HEK293 (cell line): ENCODE data around the gene AURKA.

Experiments used
- CTCF ChIA-PET: fragments of 350-600 bp; formaldehyde crosslinking; extraction: SDS; loops from one replicate; lab custom pipeline; 2021; ENCODE audit warnings: antibody characterized with exemption; lab: Yijun Ruan, JAX
- POLR2A ChIA-PET: fragments of 300-600 bp; formaldehyde crosslinking; extraction: SDS; loops from one replicate; lab custom pipeline; 2020; ENCODE audit warnings: antibody characterized with exemption, inconsistent platforms; lab: Yijun Ruan, JAX
- H3K27ac ChIP-seq: fragments of 200-500 bp; sonication (Bioruptor generic); 2 replicates; pipeline ENCODE4 v1.5.1; 2014; ENCODE audit warnings: low read depth, low read length, control low read depth, inconsistent platforms; ENCODE audit errors: extremely low read depth
- H3K36me3 ChIP-seq, 2 experiments: fragments of 200-500 bp in 1 of 2; sonication (Bioruptor generic) in 1 of 2; 1 replicate in 1 of 2; 2 replicates in 1 of 2; pipeline ENCODE4 v1.5.1; 2014 to 2017; ENCODE audit warnings: inconsistent platforms in 2 of 2, low read length in 2 of 2; ENCODE audit not compliant: control insufficient read depth in 2 of 2, insufficient read depth in 1 of 2
- H3K4me1 ChIP-seq: fragments of 200-500 bp; sonication (Bioruptor generic); 2 replicates; pipeline ENCODE4 v1.5.1; 2014; ENCODE audit warnings: mild to moderate bottlenecking, low read length, inconsistent platforms; ENCODE audit not compliant: control insufficient read depth, insufficient read depth
- H3K4me3 ChIP-seq: 2 replicates; pipeline ENCODE4 v1.5.1; 2011; ENCODE audit warnings: low read depth, mild to moderate bottlenecking, control low read depth, low read length, moderate library complexity
- H3K9me3 ChIP-seq: fragments of 200-500 bp; sonication (Bioruptor generic); 2 replicates; pipeline ENCODE4 v1.5.1; 2014; ENCODE audit warnings: low read depth, low read length, inconsistent platforms; ENCODE audit not compliant: control insufficient read depth, insufficient read depth
- EGR2 ChIP-seq: fragments of 450-650 bp; formaldehyde crosslinking; IDR thresholded peaks from 2 replicates; pipeline ENCODE4 v1.5.1; 2016; ENCODE audit warnings: low read depth, missing biosample characterization, missing genetic modification characterization
- KLF8 ChIP-seq: fragments of 450-650 bp; formaldehyde crosslinking; IDR thresholded peaks from 2 replicates; pipeline ENCODE4 v1.5.1; 2016; ENCODE audit warnings: missing biosample characterization, missing genetic modification characterization
- KLF9 ChIP-seq: fragments of 450-650 bp; formaldehyde crosslinking; IDR thresholded peaks from 2 replicates; pipeline ENCODE4 v1.5.1; 2016; ENCODE audit warnings: missing biosample characterization, missing genetic modification characterization, low read depth
- SALL2 ChIP-seq: fragments of 450-650 bp; formaldehyde crosslinking; IDR thresholded peaks from 2 replicates; pipeline ENCODE4 v1.5.0; 2017; ENCODE audit warnings: missing biosample characterization, mild to moderate bottlenecking, missing genetic modification characterization, borderline replicate concordance
- ZBTB11 ChIP-seq: fragments of 450-650 bp; formaldehyde crosslinking; conservative IDR thresholded peaks from 2 replicates; pipeline ENCODE4 v1.5.1; 2016; ENCODE audit warnings: low read depth, missing biosample characterization, missing genetic modification characterization
- ZFHX2 ChIP-seq: fragments of 450-650 bp; formaldehyde crosslinking; conservative IDR thresholded peaks from 2 replicates; pipeline ENCODE4 v1.5.1; 2016; ENCODE audit warnings: missing biosample characterization, missing genetic modification characterization
- ZNF148 ChIP-seq: fragments of 450-650 bp; formaldehyde crosslinking; IDR thresholded peaks from 2 replicates; pipeline ENCODE4 v1.5.0; 2017; ENCODE audit warnings: missing biosample characterization, missing genetic modification characterization, borderline replicate concordance
- ZNF266 ChIP-seq: fragments of 450-650 bp; formaldehyde crosslinking; IDR thresholded peaks from 2 replicates; pipeline ENCODE4 v1.5.1; 2016; ENCODE audit warnings: missing biosample characterization, missing genetic modification characterization, low read depth
- ZNF521 ChIP-seq: fragments of 450-650 bp; formaldehyde crosslinking; IDR thresholded peaks from 2 replicates; pipeline ENCODE4 v1.5.1; 2017; ENCODE audit warnings: missing biosample characterization, mild to moderate bottlenecking, missing genetic modification characterization
- ZNF677 ChIP-seq: fragments of 450-650 bp; IDR thresholded peaks from 2 replicates; pipeline ENCODE4 v1.5.0; 2018; ENCODE audit warnings: missing biosample characterization, mild to moderate bottlenecking, missing genetic modification characterization, moderate library complexity
- ZNF76 ChIP-seq: fragments of 450-650 bp; formaldehyde crosslinking; IDR thresholded peaks from 2 replicates; pipeline ENCODE4; 2016; ENCODE audit warnings: low read depth, missing biosample characterization, missing genetic modification characterization, borderline replicate concordance
- ZNF830 ChIP-seq: fragments of 450-650 bp; IDR thresholded peaks from 2 replicates; pipeline ENCODE4 v1.5.0; 2018; ENCODE audit warnings: missing biosample characterization, missing genetic modification characterization, low read depth, mild to moderate bottlenecking, moderate library complexity
- TF ChIP-seq, protein P1 (sequence below): fragments of 450-650 bp; formaldehyde crosslinking; IDR thresholded peaks from 2 replicates; pipeline ENCODE4 v1.5.1; 2016; ENCODE audit warnings: missing biosample characterization, missing genetic modification characterization
- TF ChIP-seq, protein P2 (sequence below): fragments of 450-650 bp; formaldehyde crosslinking; IDR thresholded peaks from 2 replicates; pipeline ENCODE4 v1.5.1; 2016; ENCODE audit warnings: missing biosample characterization, missing genetic modification characterization
- TF ChIP-seq, protein P3 (sequence below): fragments of 450-650 bp; formaldehyde crosslinking; IDR thresholded peaks from 2 replicates; pipeline ENCODE4 v1.5.1; 2016; ENCODE audit warnings: missing biosample characterization, missing genetic modification characterization, borderline replicate concordance
- TF ChIP-seq, protein P4 (sequence below): fragments of 450-650 bp; formaldehyde crosslinking; IDR thresholded peaks from 2 replicates; pipeline ENCODE4 v1.5.1; 2016; ENCODE audit warnings: missing biosample characterization, missing genetic modification characterization, low read depth

The AURKA gene

GRCh38 chr20:56437196-56437960 lies 45.4 kb upstream of the AURKA start (continued):
- TF ChIP-seq, protein P1, sequence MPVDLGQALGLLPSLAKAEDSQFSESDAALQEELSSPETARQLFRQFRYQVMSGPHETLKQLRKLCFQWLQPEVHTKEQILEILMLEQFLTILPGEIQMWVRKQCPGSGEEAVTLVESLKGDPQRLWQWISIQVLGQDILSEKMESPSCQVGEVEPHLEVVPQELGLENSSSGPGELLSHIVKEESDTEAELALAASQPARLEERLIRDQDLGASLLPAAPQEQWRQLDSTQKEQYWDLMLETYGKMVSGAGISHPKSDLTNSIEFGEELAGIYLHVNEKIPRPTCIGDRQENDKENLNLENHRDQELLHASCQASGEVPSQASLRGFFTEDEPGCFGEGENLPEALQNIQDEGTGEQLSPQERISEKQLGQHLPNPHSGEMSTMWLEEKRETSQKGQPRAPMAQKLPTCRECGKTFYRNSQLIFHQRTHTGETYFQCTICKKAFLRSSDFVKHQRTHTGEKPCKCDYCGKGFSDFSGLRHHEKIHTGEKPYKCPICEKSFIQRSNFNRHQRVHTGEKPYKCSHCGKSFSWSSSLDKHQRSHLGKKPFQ (tag by site-specific recombination) = no peak
- no peak for TF ChIP-seq KLF9 (tag by site-specific recombination)
- TF ChIP-seq, all 188 proteins: peak for 0

DNA sequence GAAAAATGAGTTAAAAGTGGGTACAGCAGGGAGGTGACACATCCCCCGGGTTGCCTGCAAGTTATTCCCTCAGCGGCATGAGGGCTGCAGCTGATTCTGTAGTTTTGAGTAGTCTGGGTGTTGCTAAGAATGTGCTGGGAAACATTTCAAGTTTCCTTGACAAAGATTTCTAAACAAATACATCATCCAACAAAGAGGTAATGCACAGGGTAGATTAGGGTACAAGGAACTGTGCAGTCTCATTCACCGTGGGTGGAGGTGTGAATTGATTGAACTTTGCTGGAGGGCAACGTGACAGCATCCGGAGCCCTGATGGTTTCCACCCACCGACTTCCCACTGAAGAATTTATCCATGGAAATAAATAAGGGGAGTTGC lies 41.9 kb upstream of the AURKA start:
- Histone ChIP-seq H3K36me3 (no peaks in the 10 kb centered on the region), H3K9me3 (no peaks in the 10 kb centered on the region), H3K4me3 (no peak overlapping the region), H3K27ac (no peak overlapping the region), H3K4me1 (no peaks in the 10 kb centered on the region)
- POLR2A ChIA-PET = no interaction called here
- CTCF ChIA-PET = no interaction called here
- TF ChIP-seq, protein P2, sequence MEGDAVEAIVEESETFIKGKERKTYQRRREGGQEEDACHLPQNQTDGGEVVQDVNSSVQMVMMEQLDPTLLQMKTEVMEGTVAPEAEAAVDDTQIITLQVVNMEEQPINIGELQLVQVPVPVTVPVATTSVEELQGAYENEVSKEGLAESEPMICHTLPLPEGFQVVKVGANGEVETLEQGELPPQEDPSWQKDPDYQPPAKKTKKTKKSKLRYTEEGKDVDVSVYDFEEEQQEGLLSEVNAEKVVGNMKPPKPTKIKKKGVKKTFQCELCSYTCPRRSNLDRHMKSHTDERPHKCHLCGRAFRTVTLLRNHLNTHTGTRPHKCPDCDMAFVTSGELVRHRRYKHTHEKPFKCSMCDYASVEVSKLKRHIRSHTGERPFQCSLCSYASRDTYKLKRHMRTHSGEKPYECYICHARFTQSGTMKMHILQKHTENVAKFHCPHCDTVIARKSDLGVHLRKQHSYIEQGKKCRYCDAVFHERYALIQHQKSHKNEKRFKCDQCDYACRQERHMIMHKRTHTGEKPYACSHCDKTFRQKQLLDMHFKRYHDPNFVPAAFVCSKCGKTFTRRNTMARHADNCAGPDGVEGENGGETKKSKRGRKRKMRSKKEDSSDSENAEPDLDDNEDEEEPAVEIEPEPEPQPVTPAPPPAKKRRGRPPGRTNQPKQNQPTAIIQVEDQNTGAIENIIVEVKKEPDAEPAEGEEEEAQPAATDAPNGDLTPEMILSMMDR = no peak
- 0 out of 2 replicates have a peak, but pooled peaks have one; percentile 38 for TF ChIP-seq ZFHX2 (tag by site-specific recombination)
- no peak for TF ChIP-seq ZBTB11 (tag by site-specific recombination)
- TF ChIP-seq EGR2 = peak; percentile 52

DNA sequence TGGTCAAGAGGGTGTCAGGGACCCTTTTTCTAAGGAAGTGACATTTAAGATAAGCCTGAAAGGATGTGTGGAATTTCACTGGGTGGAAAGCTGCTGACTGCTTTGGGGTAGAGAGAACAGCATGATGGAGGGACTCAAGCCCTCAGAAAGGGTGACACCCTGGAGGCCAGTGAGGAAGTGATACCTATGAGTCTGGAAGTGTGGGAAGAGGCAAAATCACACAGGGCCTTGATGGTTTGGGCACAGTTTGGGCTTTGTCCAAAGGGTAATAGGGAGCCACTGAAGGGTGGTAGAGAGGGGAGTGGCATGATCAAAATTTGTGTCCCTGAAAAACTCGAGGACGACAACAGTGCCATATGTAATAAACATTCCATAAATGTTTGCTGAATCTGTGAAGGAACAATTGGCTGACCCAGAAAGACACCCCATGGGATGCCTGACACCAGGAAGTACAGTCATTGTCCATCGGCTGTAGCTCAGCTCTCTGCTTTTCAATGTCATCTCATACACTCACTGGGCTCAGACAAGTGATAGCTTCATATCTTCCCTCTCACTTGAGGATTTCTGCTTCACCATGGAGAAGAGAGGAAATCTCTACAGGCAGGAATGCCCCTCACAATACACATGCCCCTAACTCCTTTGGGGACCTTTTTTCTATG lies 41.3 kb upstream of the AURKA start:
- no peaks in the 10 kb centered on the region for H3K9me3 ChIP-seq
- no peaks in the 10 kb centered on the region for H3K4me1 ChIP-seq
- no peak overlapping the region for H3K4me3 ChIP-seq
- no peaks in the 10 kb centered on the region for H3K36me3 ChIP-seq
- ChIA-PET CTCF (no interaction called here), POLR2A (no interaction called here)
- no peak overlapping the region for H3K27ac ChIP-seq
- TF ChIP-seq ZNF830 (tag by site-specific recombination) (no peak), SALL2 (tag by site-specific recombination) (no peak), ZNF677 (tag by site-specific recombination) (no peak), ZNF148 (tag by site-specific recombination) (no peak), ZNF521 (tag by site-specific recombination) (no peak), ZNF266 (tag by site-specific recombination) (no peak), ZNF76 (no peak), KLF8 (no peak)
- TF ChIP-seq, protein P3, sequence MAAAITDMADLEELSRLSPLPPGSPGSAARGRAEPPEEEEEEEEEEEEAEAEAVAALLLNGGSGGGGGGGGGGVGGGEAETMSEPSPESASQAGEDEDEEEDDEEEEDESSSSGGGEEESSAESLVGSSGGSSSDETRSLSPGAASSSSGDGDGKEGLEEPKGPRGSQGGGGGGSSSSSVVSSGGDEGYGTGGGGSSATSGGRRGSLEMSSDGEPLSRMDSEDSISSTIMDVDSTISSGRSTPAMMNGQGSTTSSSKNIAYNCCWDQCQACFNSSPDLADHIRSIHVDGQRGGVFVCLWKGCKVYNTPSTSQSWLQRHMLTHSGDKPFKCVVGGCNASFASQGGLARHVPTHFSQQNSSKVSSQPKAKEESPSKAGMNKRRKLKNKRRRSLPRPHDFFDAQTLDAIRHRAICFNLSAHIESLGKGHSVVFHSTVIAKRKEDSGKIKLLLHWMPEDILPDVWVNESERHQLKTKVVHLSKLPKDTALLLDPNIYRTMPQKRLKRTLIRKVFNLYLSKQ (tag by site-specific recombination) = no peak
- TF ChIP-seq, protein P4, sequence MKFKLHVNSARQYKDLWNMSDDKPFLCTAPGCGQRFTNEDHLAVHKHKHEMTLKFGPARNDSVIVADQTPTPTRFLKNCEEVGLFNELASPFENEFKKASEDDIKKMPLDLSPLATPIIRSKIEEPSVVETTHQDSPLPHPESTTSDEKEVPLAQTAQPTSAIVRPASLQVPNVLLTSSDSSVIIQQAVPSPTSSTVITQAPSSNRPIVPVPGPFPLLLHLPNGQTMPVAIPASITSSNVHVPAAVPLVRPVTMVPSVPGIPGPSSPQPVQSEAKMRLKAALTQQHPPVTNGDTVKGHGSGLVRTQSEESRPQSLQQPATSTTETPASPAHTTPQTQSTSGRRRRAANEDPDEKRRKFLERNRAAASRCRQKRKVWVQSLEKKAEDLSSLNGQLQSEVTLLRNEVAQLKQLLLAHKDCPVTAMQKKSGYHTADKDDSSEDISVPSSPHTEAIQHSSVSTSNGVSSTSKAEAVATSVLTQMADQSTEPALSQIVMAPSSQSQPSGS (tag by site-specific recombination) = no peak
